ENCODE data around the gene LPCAT1. TPM values are rescaled to one million over a fixed set of nuclear protein-coding genes. Genes with fewer than 3 reads are reported as not detected.

LPCAT1 gene
- total and polyA plus RNA-seq, 5 donors from 2014 or later: 21.4 to 34.7 (median 25.6) TPM

DNA sequence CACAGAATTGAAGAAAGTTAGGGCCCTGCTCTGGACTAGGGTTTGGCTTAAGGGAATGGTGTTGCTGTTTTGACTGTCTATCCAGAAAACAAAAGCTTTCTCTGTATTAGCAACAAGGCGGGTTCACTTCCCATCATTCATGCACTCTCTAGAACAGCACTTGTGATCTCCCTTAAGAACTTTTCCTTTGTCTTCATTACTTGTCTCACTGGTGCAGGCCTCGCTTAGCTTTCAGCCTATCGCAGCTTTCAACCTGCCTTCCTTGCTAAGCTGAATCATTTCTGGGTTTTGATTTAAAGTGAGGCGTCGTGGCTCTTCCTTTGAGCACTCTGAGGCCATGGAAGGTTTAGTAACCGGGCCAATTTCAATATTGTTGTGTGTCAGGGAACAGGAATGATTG, 35.2 kb upstream of the LPCAT1 start:
- Histone ChIP-seq H3K27ac (ENCODE audit: insufficient read depth, low read length, poor library complexity, severe bottlenecking) (no peak overlapping the region), H3K4me3 (ENCODE audit: low read depth, low read length) (no peak overlapping the region), H3K4me1 (ENCODE audit: control insufficient read depth, insufficient read depth, low read length, poor library complexity, severe bottlenecking) (no peaks in the 10 kb centered on the region), H3K36me3 (ENCODE audit: control insufficient read depth, insufficient read depth, low read length) (no peaks in the 10 kb centered on the region), H3K27me3 (ENCODE audit: control insufficient read depth, insufficient read depth, low read length) (no peaks in the 10 kb centered on the region), H3K9me3 (ENCODE audit: control insufficient read depth in 2 of 2, low read length in 2 of 2) (no peaks in the 10 kb centered on the region)
- H3K9me3 Mint-ChIP-seq: no peaks in the 10 kb centered on the region
- H3K4me1 Mint-ChIP-seq: no peaks in the 10 kb centered on the region
- H3K36me3 Mint-ChIP-seq: no peaks in the 10 kb centered on the region
- H3K4me3 Mint-ChIP-seq: no peak overlapping the region
- H3K27me3 Mint-ChIP-seq: no peaks in the 10 kb centered on the region
- no peak overlapping the region for H3K27ac Mint-ChIP-seq
- DNase-seq (no peak), ATAC-seq (ENCODE audit: low read depth in 2 of 2) (no peak)

DNA sequence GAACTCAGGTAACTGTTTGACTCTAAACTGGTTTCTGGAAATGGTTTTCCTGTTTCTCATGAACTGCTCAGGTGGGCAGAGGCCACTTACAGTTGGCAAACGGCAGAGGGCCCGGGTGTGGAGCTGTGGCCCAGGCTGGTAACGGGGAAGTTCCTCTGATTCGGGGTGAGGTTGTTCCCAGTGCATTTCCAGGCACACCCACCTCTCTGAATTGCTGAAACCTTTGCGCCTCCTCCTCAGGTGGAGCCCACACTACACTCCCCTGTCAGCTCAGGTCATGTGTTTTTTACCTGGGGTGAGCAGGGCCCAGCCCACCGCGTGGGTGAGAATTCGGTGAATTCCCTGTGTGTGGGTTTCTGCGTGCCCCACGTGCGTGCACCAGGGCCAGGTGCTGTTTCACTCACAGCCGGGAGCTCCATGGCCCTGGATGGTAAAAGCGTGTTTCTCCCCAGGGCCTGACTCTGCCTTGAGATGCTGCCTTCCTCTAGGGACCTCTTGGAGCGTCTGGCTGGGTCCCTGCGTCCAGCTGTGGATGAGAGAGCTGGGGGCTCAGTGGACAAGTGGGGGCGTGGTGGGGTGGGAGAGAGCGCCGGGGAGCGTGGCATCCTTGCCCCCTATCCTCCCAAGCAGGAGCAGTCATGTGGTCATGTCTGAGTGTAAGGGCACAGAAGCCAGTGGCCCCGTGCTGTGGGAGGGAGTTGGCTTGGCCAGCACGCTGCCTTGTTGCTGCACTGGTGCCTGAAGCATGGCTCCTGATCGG, 33.5 kb upstream of the LPCAT1 start:
- Mint-ChIP-seq H3K4me1 (no peaks in the 10 kb centered on the region), H3K4me3 (no peak overlapping the region), H3K9me3 (no peaks in the 10 kb centered on the region), H3K36me3 (no peaks in the 10 kb centered on the region), H3K27me3 (no peaks in the 10 kb centered on the region), H3K27ac (no peak overlapping the region)
- Histone ChIP-seq H3K36me3 (ENCODE audit: control insufficient read depth, insufficient read depth, low read length) (no peaks in the 10 kb centered on the region), H3K4me1 (ENCODE audit: control insufficient read depth, insufficient read depth, low read length, poor library complexity, severe bottlenecking) (no peaks in the 10 kb centered on the region), H3K27me3 (ENCODE audit: control insufficient read depth, insufficient read depth, low read length) (no peaks in the 10 kb centered on the region), H3K9me3 (ENCODE audit: control insufficient read depth in 2 of 2, low read length in 2 of 2) (no peaks in the 10 kb centered on the region), H3K27ac (ENCODE audit: insufficient read depth, low read length, poor library complexity, severe bottlenecking) (no peak overlapping the region), H3K4me3 (ENCODE audit: low read depth, low read length) (no peak overlapping the region)
- DNase-seq (no peak), ATAC-seq (ENCODE audit: low read depth in 2 of 2) (no peak)

DNA sequence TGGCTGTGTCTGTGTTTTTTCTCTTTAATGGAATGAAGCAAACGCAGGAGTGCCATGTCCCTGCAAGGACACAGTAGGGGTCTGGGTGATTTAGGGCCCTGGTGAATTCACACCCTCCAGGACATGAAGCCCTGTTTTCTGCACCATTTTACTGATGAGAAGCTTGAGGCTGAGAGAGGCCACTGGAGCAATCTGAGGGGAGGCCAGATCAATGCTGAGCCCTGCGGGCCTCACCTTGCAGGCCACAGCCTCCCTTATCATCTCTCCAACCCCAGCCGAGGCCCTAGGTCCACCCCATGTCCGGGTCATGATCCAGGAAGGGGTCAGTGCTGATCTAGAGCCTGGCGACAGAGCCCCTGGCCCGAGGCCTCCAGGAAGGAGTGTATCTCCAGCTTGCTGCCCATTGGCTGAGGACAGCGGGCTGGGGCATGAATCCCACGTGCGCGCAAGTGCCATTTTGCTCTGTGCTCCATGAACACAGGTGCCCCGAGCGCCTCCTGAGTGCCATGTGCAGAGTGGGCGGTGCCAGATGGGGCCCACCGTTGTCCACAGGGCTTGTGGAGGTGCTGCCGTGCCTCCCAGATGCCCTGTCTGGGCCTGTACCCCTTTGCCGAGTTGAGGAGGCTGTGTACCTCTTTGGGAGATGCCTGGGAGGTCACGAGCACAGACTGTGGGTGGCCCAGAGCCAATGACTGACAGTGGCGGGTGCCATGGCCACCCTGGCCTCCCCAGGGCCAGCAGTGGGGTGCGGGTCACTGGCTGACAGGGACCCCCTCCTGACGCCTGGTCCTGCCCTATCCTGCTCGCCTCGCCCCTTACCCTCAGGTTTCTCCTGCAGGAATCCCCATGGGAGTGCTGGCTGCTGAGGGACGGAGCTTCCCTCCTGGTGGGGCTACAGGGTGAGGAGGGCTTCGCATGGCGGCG, 32.3 kb upstream of the LPCAT1 start:
- ATAC-seq (ENCODE audit: low read depth in 2 of 2) (no peak), DNase-seq (no peak)
- no peaks in the 10 kb centered on the region for H3K9me3 Mint-ChIP-seq
- no peak overlapping the region for H3K27ac Mint-ChIP-seq
- no peaks in the 10 kb centered on the region for H3K27me3 ChIP-seq (ENCODE audit: control insufficient read depth, insufficient read depth, low read length)
- no peaks in the 10 kb centered on the region for H3K36me3 Mint-ChIP-seq
- no peaks in the 10 kb centered on the region for H3K4me1 ChIP-seq (ENCODE audit: control insufficient read depth, insufficient read depth, low read length, poor library complexity, severe bottlenecking)
- no peak overlapping the region for H3K27ac ChIP-seq (ENCODE audit: insufficient read depth, low read length, poor library complexity, severe bottlenecking)
- no peaks in the 10 kb centered on the region for H3K9me3 ChIP-seq (ENCODE audit: control insufficient read depth in 2 of 2, low read length in 2 of 2)
- H3K27me3 Mint-ChIP-seq: no peaks in the 10 kb centered on the region
- H3K4me3 ChIP-seq (ENCODE audit: low read depth, low read length): no peak overlapping the region
- no peaks in the 10 kb centered on the region for H3K36me3 ChIP-seq (ENCODE audit: control insufficient read depth, insufficient read depth, low read length)
- H3K4me3 Mint-ChIP-seq: no peak overlapping the region
- H3K4me1 Mint-ChIP-seq: no peaks in the 10 kb centered on the region

DNA sequence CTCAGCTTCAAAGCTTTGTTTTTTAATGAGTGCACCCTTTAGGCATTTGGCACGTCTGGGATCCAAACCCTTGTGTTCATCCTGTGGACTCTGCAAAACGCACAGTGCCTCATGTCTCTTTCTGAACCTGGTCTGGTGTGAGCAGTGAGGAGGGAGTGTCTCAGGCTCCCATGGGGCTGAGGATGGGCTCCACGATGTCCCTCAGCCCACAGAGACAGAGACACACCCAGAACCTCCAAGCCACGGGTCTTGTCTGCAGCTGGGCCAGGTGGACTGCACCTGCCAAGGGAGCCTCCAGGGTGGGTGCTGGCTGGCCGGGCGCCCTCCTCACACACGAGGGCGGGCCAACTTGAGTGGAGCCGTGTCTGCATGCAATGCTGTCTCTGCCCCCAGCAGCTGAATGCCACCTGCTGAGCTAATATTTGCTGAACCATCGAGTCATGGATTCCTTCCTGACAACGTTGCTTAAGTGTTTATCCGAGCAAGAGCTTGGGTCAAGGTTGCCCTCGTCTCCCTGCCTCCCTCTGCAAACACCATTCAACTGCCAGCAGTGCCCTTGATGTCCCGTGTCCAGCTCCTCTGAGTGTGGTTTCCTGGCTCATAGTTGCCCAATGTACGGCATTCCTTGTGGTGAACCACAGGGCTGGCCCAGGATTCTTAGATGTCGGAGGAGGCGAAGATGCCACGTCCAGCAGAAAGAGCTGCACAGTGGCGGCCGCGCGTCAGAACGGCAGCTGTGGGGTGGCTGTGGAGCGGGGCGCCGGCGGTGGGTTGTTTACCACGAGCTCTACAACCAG, 31.4 kb upstream of the LPCAT1 start:
- Mint-ChIP-seq H3K27me3 (no peaks in the 10 kb centered on the region), H3K4me3 (no peak overlapping the region), H3K9me3 (no peaks in the 10 kb centered on the region), H3K36me3 (no peaks in the 10 kb centered on the region), H3K4me1 (no peaks in the 10 kb centered on the region), H3K27ac (no peak overlapping the region)
- no peaks in the 10 kb centered on the region for H3K9me3 ChIP-seq (ENCODE audit: control insufficient read depth in 2 of 2, low read length in 2 of 2)
- DNase-seq (no peak), ATAC-seq (ENCODE audit: low read depth in 2 of 2) (no peak)
- H3K4me1 ChIP-seq (ENCODE audit: control insufficient read depth, insufficient read depth, low read length, poor library complexity, severe bottlenecking): no peaks in the 10 kb centered on the region
- H3K36me3 ChIP-seq (ENCODE audit: control insufficient read depth, insufficient read depth, low read length): no peaks in the 10 kb centered on the region
- H3K27ac ChIP-seq (ENCODE audit: insufficient read depth, low read length, poor library complexity, severe bottlenecking): no peak overlapping the region
- H3K27me3 ChIP-seq (ENCODE audit: control insufficient read depth, insufficient read depth, low read length): no peaks in the 10 kb centered on the region
- H3K4me3 ChIP-seq (ENCODE audit: low read depth, low read length): no peak overlapping the region

DNA sequence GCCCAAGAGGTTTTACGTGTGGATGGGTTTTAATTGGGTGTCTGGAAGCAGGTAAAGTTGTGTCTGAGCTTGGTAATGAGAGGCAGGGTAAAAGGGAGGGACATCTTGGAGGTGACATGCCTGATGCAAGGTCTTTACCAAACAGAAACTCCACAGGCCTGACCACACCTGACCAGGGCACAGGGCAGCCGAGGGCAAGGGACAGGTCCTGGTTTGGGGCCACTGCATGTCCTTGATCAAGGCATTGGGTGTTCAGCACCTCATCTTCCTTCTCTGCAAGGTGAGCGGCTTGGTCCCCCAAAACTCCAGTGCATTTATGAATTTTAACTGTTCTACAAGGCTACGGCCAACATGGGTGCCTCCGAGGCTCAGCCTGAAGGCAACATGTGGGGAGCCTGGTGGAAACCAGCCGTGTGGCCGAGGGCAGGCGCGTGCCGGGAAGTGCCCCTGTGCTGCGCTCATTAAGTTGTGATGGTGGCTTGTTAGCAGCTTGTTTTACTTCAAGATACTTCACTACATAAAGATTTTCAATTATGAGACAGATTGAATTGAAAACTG, 30.7 kb upstream of the LPCAT1 start:
- no peaks in the 10 kb centered on the region for H3K4me1 ChIP-seq (ENCODE audit: control insufficient read depth, insufficient read depth, low read length, poor library complexity, severe bottlenecking)
- Mint-ChIP-seq H3K27me3 (no peaks in the 10 kb centered on the region), H3K36me3 (no peaks in the 10 kb centered on the region), H3K4me1 (no peaks in the 10 kb centered on the region), H3K4me3 (no peak overlapping the region), H3K9me3 (no peaks in the 10 kb centered on the region), H3K27ac (no peak overlapping the region)
- no peaks in the 10 kb centered on the region for H3K27me3 ChIP-seq (ENCODE audit: control insufficient read depth, insufficient read depth, low read length)
- H3K27ac ChIP-seq (ENCODE audit: insufficient read depth, low read length, poor library complexity, severe bottlenecking): no peak overlapping the region
- DNase-seq (no peak), ATAC-seq (ENCODE audit: low read depth in 2 of 2) (no peak)
- H3K36me3 ChIP-seq (ENCODE audit: control insufficient read depth, insufficient read depth, low read length): no peaks in the 10 kb centered on the region
- no peaks in the 10 kb centered on the region for H3K9me3 ChIP-seq (ENCODE audit: control insufficient read depth in 2 of 2, low read length in 2 of 2)
- H3K4me3 ChIP-seq (ENCODE audit: low read depth, low read length): no peak overlapping the region

DNA sequence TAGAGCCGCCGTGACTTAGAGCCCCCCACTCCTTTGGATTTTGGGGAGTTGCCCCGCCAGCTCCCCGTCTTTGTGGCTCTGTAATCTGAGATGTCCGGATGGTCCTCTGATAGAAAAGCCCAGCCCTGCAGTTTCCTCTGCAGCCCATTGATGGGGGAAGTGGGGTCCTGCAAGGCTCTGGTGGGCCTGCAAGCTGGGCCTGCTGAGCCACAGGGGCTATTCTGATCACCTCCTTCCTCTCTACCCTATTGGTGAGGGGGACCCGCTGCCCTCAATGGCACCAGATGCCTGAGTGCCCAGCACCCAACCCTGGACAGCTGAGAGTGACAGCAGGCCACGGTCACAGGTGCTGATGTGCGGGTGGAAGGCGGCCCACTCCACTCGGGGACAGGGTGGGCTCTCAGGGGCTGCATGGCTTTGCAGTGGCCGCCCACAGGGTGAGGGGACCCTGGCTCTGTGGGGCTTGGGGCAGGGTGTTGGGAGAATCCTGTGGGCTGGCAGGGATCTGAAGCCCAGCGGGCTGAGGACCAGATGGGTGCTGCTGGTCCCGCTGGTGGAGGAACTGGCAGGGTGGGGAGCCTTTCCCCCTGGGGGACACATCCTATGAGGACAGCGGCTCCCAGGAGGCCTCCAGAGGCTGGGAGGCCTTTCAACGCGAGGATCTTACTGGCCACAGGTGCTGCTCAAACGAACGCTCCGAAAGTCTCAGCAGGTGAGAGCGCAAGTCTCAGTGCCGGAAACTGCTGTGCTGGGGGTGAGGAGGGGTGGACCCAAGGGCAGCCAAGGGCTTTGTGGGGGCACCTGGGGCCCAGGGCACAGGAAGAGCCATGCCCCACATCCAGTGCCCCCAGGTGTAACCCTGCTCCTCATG, 30.0 kb upstream of the LPCAT1 start:
- H3K4me3 ChIP-seq (ENCODE audit: low read depth, low read length): no peak overlapping the region
- H3K27ac ChIP-seq (ENCODE audit: insufficient read depth, low read length, poor library complexity, severe bottlenecking): no peak overlapping the region
- H3K4me1 ChIP-seq (ENCODE audit: control insufficient read depth, insufficient read depth, low read length, poor library complexity, severe bottlenecking): no peaks in the 10 kb centered on the region
- no peak for ATAC-seq (ENCODE audit: low read depth in 2 of 2)
- no peaks in the 10 kb centered on the region for H3K27me3 ChIP-seq (ENCODE audit: control insufficient read depth, insufficient read depth, low read length)
- Mint-ChIP-seq H3K27me3 (no peaks in the 10 kb centered on the region), H3K27ac (no peak overlapping the region), H3K4me3 (no peak overlapping the region), H3K36me3 (no peaks in the 10 kb centered on the region), H3K4me1 (no peaks in the 10 kb centered on the region), H3K9me3 (no peaks in the 10 kb centered on the region)
- no peak for DNase-seq
- no peaks in the 10 kb centered on the region for H3K9me3 ChIP-seq (ENCODE audit: control insufficient read depth in 2 of 2, low read length in 2 of 2)
- no peaks in the 10 kb centered on the region for H3K36me3 ChIP-seq (ENCODE audit: control insufficient read depth, insufficient read depth, low read length)
